IMR-90 (cell line): ENCODE data around the gene CYSRT1. TPM values are rescaled to one million over a fixed set of nuclear protein-coding genes. Genes with fewer than 3 reads are reported as not detected.

ENCODE experiments used
- ATAC-seq: fragments of 200-7000 bp; cut with Tn5 transposase; 2 replicates; pipeline ENCODE4 v1.9.1; 2020; ENCODE audit warnings: low read depth, mild to moderate bottlenecking, moderate library complexity
- BruUV-seq: library from RNA; stranded (reverse); fragments of 400-500 nt; replicated peaks from 2 replicates; lab custom pipeline; 2021; lab: Mats Ljungman, UMichigan
- CTCF ChIA-PET: fragments of 300-600 bp; formaldehyde crosslinking; extraction: SDS; loops from one replicate; lab custom pipeline; 2021; ENCODE audit warnings: antibody characterized with exemption; lab: Yijun Ruan, JAX
- POLR2A ChIA-PET: fragments of 300-600 bp; sonication (Branson Sonifier 250); formaldehyde crosslinking; loops from one replicate; lab custom pipeline; 2022; ENCODE audit warnings: antibody characterized with exemption; ENCODE audit not compliant: unreplicated experiment; lab: Charles Lee
- DNase-seq: peaks from one replicate; pipeline ENCODE4 v3.0.0; 2013
- H2AFZ ChIP-seq: replicated peaks from 2 replicates; pipeline ENCODE3; 2013; ENCODE audit warnings: low read length, mild to moderate bottlenecking; ENCODE audit not compliant: poor library complexity
- H2AK5ac ChIP-seq: 2 replicates; pipeline ENCODE4 v1.6.1; 2013; ENCODE audit warnings: low read depth, low read length, inconsistent platforms
- H2AK9ac ChIP-seq: replicated peaks from 2 replicates; pipeline ENCODE3; 2013; ENCODE audit warnings: mild to moderate bottlenecking, low read depth, low read length, moderate library complexity; ENCODE audit not compliant: poor library complexity
- H2BK120ac ChIP-seq: 2 replicates; pipeline ENCODE4 v1.6.1; 2013; ENCODE audit warnings: low read depth, low read length, inconsistent platforms
- H2BK15ac ChIP-seq: 3 replicates; pipeline ENCODE4 v1.6.1; 2013; ENCODE audit warnings: low read depth, low read length, inconsistent platforms
- H2BK20ac ChIP-seq: 2 replicates; pipeline ENCODE4 v1.6.1; 2013; ENCODE audit warnings: low read depth, mild to moderate bottlenecking, inconsistent platforms, low read length, moderate library complexity
- H2BK5ac ChIP-seq: 2 replicates; pipeline ENCODE4 v1.6.1; 2013; ENCODE audit warnings: mild to moderate bottlenecking, low read depth, low read length, inconsistent platforms; ENCODE audit not compliant: poor library complexity, severe bottlenecking
- H3K14ac ChIP-seq: replicated peaks from 2 replicates; pipeline ENCODE4 v1.6.1; 2013; ENCODE audit warnings: low read depth, low read length, inconsistent platforms
- H3K18ac ChIP-seq: 2 replicates; pipeline ENCODE4 v1.6.1; 2013; ENCODE audit warnings: low read depth, low read length, control low read depth
- H3K23ac ChIP-seq: 2 replicates; pipeline ENCODE4 v1.6.1; 2013; ENCODE audit warnings: low read depth, low read length, inconsistent platforms
- H3K27ac ChIP-seq: 2 replicates; pipeline ENCODE4 v1.5.1; 2013; ENCODE audit warnings: mild to moderate bottlenecking, control low read depth, low read length; ENCODE audit not compliant: insufficient read depth
- H3K27me3 ChIP-seq: 2 replicates; pipeline ENCODE4 v1.6.1; 2013; ENCODE audit warnings: low read length; ENCODE audit not compliant: control insufficient read depth, insufficient read depth
- H3K36me3 ChIP-seq: 2 replicates; pipeline ENCODE4 v1.6.1; 2013; ENCODE audit warnings: low read length, mixed read lengths; ENCODE audit not compliant: control insufficient read depth, insufficient read depth
- H3K4ac ChIP-seq: 2 replicates; pipeline ENCODE4 v1.6.1; 2013; ENCODE audit warnings: low read depth, low read length, inconsistent platforms
- H3K4me1 ChIP-seq: 2 replicates; pipeline ENCODE4 v1.6.1; 2013; ENCODE audit warnings: low read length, mixed read lengths; ENCODE audit not compliant: control insufficient read depth, insufficient read depth
- H3K4me2 ChIP-seq: 2 replicates; pipeline ENCODE4 v1.6.1; 2013; ENCODE audit warnings: low read depth, mild to moderate bottlenecking, control low read depth, low read length, moderate library complexity
- H3K4me3 ChIP-seq: 2 replicates; pipeline ENCODE4 v1.5.1; 2013; ENCODE audit warnings: low read depth, mild to moderate bottlenecking, control low read depth, low read length, moderate library complexity; ENCODE audit not compliant: insufficient read depth
- H3K56ac ChIP-seq: 2 replicates; pipeline ENCODE4 v1.6.1; 2013; ENCODE audit warnings: low read length, inconsistent platforms; ENCODE audit not compliant: insufficient read depth; ENCODE audit errors: extremely low read depth
- H3K79me1 ChIP-seq, 2 experiments: 2 replicates each; pipeline ENCODE4 v1.6.1; 2013; ENCODE audit warnings: low read length in 2 of 2, inconsistent platforms in 1 of 2, low read depth in 1 of 2
- H3K9ac ChIP-seq: 2 replicates; pipeline ENCODE4 v1.6.1; 2013; ENCODE audit warnings: low read depth, low read length, control low read depth
- H3K9me1 ChIP-seq: 2 replicates; pipeline ENCODE4 v1.6.1; 2013; ENCODE audit warnings: low read length, inconsistent platforms; ENCODE audit not compliant: insufficient read depth
- H3K9me3 ChIP-seq: 2 replicates; pipeline ENCODE4 v1.6.1; 2013; ENCODE audit warnings: low read length; ENCODE audit not compliant: control insufficient read depth, insufficient read depth
- H4K20me1 ChIP-seq: 2 replicates; pipeline ENCODE4 v1.6.1; 2013; ENCODE audit warnings: low read length, inconsistent platforms; ENCODE audit not compliant: insufficient read depth
- H4K5ac ChIP-seq: 2 replicates; pipeline ENCODE4 v1.6.1; 2013; ENCODE audit warnings: mild to moderate bottlenecking, low read depth, low read length, control low read depth
- H4K8ac ChIP-seq, 2 experiments: 2 replicates each; pipeline ENCODE4 v1.6.1; 2013; ENCODE audit warnings: low read depth in 2 of 2, low read length in 2 of 2, control low read depth in 1 of 2, inconsistent platforms in 1 of 2
- H4K91ac ChIP-seq: 2 replicates; pipeline ENCODE4 v1.6.1; 2013; ENCODE audit warnings: low read depth, low read length, inconsistent platforms; ENCODE audit not compliant: insufficient read depth
- BHLHE40 ChIP-seq: fragments of 150-350 bp; IDR thresholded peaks from 2 replicates; pipeline ENCODE4 v1.6.1; 2016; ENCODE audit warnings: mild to moderate bottlenecking, low read depth, low read length
- CHD1 ChIP-seq: IDR thresholded peaks from 2 replicates; pipeline ENCODE4 v1.6.1; 2012; ENCODE audit warnings: low read depth, low read length, improper control_type of control experiment
- FOS ChIP-seq: fragments of 150-350 bp; IDR thresholded peaks from 2 replicates; pipeline ENCODE4 v1.6.1; 2016; ENCODE audit warnings: low read depth, low read length
- MAZ ChIP-seq: IDR thresholded peaks from 2 replicates; pipeline ENCODE4 v1.6.1; 2012; ENCODE audit warnings: low read depth, mild to moderate bottlenecking, low read length, improper control_type of control experiment, moderate library complexity, borderline replicate concordance
- MXI1 ChIP-seq: IDR thresholded peaks from 2 replicates; pipeline ENCODE4 v1.6.1; 2012; ENCODE audit warnings: low read depth, mild to moderate bottlenecking, low read length, moderate library complexity, borderline replicate concordance
- RAD21 ChIP-seq: IDR thresholded peaks from 2 replicates; pipeline ENCODE4 v1.6.1; 2012; ENCODE audit warnings: low read length, improper control_type of control experiment
- RFX5 ChIP-seq: IDR thresholded peaks from 2 replicates; pipeline ENCODE4 v1.8.0; 2012; ENCODE audit warnings: low read depth, mild to moderate bottlenecking, low read length, moderate library complexity
- WGBS, 2 experiments: methylation state at CpG; one replicate each; pipeline versions ENCODE4 v1.1.5 to v1.1.7; 2013; ENCODE audit warnings: missing lambda C conversion rate in 2 of 2; ENCODE audit not compliant: insufficient read length in 1 of 2; ENCODE audit errors: extremely low coverage in 2 of 2; 5-methylcytosine and 5-hydroxymethylcytosine counted together
- dilution Hi-C: fragments of 300-500 bp; cut with HindIII; formaldehyde crosslinking; loops from one replicate; pipeline ENCODE4 v1.14.3; 2018; ENCODE audit warnings: low sequenced_read_pairs; ENCODE audit not compliant: unreplicated experiment
- in situ Hi-C: fragments of 300-500 bp; cut with MboI; formaldehyde crosslinking; loops from 3 replicates; pipeline ENCODE4 v1.14.3; 2019; ENCODE audit warnings: low sequenced_read_pairs, inconsistent platforms, mixed read lengths
- intact Hi-C: fragments of 100-400 bp; cut with micrococcal nuclease; formaldehyde crosslinking; loops from 2 replicates; pipeline ENCODE4 v1.10.0; 2022
- polyA plus RNA-seq, 3 experiments: library from polyadenylated mRNA; depleted of rRNA; stranded (reverse); fragments of >200 nt; gene quantifications; 2 replicates each; pipeline ENCODE4 v1.2.3, GENCODE V29; 2012; ENCODE audit warnings: low replicate concordance in 1 of 3
- total RNA-seq: library from RNA; depleted of rRNA; stranded (reverse); fragments of >200 nt; gene quantifications from 2 replicates; pipeline ENCODE4 v1.2.3, GENCODE V29; 2012
- TF ChIP-seq, protein P1 (sequence below): fragments of 150-350 bp; IDR thresholded peaks from 2 replicates; pipeline ENCODE4 v1.6.1; 2016; ENCODE audit warnings: low read depth, mild to moderate bottlenecking, low read length, moderate library complexity, borderline replicate concordance
- TF ChIP-seq, protein P2 (sequence below): conservative IDR thresholded peaks from 2 replicates; pipeline ENCODE4 v1.5.1; 2012; ENCODE audit warnings: mild to moderate bottlenecking, low read depth, low read length, improper control_type of control experiment
- TF ChIP-seq, protein P3 (sequence below): fragments of 150-350 bp; IDR thresholded peaks from 2 replicates; pipeline ENCODE4 v1.6.1; 2017; ENCODE audit warnings: mild to moderate bottlenecking, antibody characterized with exemption, low read length, low read depth

Gene CYSRT1
- total and polyA plus RNA-seq, 2 of the 4 experiments (the other 2 are of a cell fraction), result 0.18 to 0.84 TPM

DNA sequence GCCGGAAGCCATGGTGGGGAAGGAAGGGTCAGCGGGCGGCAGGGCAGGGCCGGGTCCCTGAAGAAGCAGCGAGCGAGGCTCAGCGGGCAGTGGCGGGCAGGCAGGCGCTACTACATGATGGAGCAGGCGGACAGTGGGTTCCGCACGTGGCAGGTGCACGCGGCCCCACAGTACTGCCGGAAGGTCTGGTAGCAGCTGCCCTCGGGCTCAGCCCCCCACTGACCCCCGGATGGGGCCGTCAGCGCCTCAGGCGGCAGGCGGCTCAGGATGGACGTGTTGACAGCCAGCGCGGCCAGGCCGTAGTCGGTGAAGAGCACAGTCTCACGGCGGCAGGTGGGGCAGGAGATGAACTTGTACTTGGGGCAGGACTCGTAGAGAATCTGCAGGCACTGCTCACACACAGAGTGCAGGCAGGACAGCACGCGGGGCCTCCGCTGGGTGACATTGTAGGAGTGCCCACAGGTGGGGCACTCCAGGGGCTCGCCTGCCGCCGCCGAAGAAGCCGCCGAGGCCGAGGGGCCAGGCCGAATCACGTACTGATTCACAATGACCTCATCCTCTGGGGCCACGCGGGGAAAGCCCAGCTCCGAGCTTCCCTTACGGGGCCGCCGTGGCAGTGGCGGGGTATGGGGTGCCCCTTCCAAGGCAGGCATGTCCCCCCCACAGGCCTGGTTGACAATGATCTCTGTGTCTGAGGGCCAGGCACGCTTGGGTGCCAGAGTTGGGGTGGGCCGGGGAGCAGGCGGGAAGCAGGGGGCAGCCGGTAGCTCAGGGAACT is 4.5 kb upstream of the CYSRT1 start:
- POLR2A ChIA-PET, result interaction anchor here (0.5 kb wide), 1 partner anchor 12 kb away, joined by 4 read pairs; no protein-coding TSS in a partner anchor
- Histone ChIP-seq H3K79me1 (peaks cover 0 to 4% of the 10 kb centered on the region in 2 experiments; a peak in 1 of 4 replicates), H3K4me1 (peaks cover 17% of the 10 kb centered on the region), H4K8ac (no peak overlapping the region), H2AK5ac (no peak overlapping the region), H3K4me2 (no peak overlapping the region), H3K9ac (no peak overlapping the region), H3K36me3 (peaks cover 12% of the 10 kb centered on the region), H4K5ac (no peak overlapping the region), H3K23ac (no peak overlapping the region), H3K14ac (no peak overlapping the region), H4K20me1 (no peaks in the 10 kb centered on the region), H3K9me3 (no peaks in the 10 kb centered on the region), H2BK20ac (no peak overlapping the region), H2AK9ac (peak overlapping the region; percentile 55), H3K27me3 (no peaks in the 10 kb centered on the region), H3K27ac (no peak overlapping the region), H3K4ac (no peak overlapping the region), H2AFZ (no peak overlapping the region), H2BK5ac (no peak overlapping the region), H3K4me3 (no peak overlapping the region), H2BK120ac (no peak overlapping the region), H2BK15ac (no peak overlapping the region), H4K91ac (no peak overlapping the region), H3K56ac (no peak overlapping the region), H3K18ac (no peak overlapping the region), H3K9me1 (peaks cover 3% of the 10 kb centered on the region; the same call in 1 of the 2 replicates)
- CTCF ChIA-PET, result no interaction called here
- TF ChIP-seq, protein P1, sequence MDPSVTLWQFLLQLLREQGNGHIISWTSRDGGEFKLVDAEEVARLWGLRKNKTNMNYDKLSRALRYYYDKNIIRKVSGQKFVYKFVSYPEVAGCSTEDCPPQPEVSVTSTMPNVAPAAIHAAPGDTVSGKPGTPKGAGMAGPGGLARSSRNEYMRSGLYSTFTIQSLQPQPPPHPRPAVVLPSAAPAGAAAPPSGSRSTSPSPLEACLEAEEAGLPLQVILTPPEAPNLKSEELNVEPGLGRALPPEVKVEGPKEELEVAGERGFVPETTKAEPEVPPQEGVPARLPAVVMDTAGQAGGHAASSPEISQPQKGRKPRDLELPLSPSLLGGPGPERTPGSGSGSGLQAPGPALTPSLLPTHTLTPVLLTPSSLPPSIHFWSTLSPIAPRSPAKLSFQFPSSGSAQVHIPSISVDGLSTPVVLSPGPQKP, result no peak
- no peak for TF ChIP-seq CHD1
- TF ChIP-seq FOS, result no peak
- TF ChIP-seq, protein P2, sequence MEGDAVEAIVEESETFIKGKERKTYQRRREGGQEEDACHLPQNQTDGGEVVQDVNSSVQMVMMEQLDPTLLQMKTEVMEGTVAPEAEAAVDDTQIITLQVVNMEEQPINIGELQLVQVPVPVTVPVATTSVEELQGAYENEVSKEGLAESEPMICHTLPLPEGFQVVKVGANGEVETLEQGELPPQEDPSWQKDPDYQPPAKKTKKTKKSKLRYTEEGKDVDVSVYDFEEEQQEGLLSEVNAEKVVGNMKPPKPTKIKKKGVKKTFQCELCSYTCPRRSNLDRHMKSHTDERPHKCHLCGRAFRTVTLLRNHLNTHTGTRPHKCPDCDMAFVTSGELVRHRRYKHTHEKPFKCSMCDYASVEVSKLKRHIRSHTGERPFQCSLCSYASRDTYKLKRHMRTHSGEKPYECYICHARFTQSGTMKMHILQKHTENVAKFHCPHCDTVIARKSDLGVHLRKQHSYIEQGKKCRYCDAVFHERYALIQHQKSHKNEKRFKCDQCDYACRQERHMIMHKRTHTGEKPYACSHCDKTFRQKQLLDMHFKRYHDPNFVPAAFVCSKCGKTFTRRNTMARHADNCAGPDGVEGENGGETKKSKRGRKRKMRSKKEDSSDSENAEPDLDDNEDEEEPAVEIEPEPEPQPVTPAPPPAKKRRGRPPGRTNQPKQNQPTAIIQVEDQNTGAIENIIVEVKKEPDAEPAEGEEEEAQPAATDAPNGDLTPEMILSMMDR, result no peak
- TF ChIP-seq RAD21, result no peak
- no peak for TF ChIP-seq RFX5
- TF ChIP-seq MXI1, result no peak
- no peak for TF ChIP-seq BHLHE40
- TF ChIP-seq, protein P3, sequence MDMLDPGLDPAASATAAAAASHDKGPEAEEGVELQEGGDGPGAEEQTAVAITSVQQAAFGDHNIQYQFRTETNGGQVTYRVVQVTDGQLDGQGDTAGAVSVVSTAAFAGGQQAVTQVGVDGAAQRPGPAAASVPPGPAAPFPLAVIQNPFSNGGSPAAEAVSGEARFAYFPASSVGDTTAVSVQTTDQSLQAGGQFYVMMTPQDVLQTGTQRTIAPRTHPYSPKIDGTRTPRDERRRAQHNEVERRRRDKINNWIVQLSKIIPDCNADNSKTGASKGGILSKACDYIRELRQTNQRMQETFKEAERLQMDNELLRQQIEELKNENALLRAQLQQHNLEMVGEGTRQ, result no peak
- TF ChIP-seq MAZ, result no peak
- dilution Hi-C loops (no loop called here), in situ Hi-C loops (no loop called here), intact Hi-C loops (no loop called here)
- no TSS peak for BruUV-seq
- DNase-seq, result no peak
- WGBS, 2 experiments, result 82% methylated on average over 37 of the region's 52 CpGs; no CpG with 5 or more reads in 1 of the 2 experiments
- no peak for ATAC-seq
